Activated T-cell treated with anti-CD3 and anti-CD28 coated beads, Interleukin-2, amount 50 U/mL, for 48 hours (primary cell): ENCODE data around the gene KANSL1L.

ENCODE experiments used
- DNase-seq, 2 experiments: peaks; one replicate each; pipeline ENCODE4 v3.0.0-alpha.2; 2020

KANSL1L gene

GRCh38 chr2:209988010-209988409 lies 183.2 kb downstream of the KANSL1L start:
- DNase-seq: no peak

- no peak for DNase-seq
Measured at GRCh38 chr2:209986415-209986814, 184.8 kb downstream of the KANSL1L start.

- no peak for DNase-seq
Measured at GRCh38 chr2:209985874-209986273, 185.3 kb downstream of the KANSL1L start.

GRCh38 chr2:209984291-209984690 lies 186.9 kb downstream of the KANSL1L start:
- no peak for DNase-seq

GRCh38 chr2:209977386-209978239 lies 193.6 kb downstream of the KANSL1L start:
- no peak for DNase-seq

GRCh38 chr2:209976698-209977385 lies 194.4 kb downstream of the KANSL1L start:
- no peak for DNase-seq

GRCh38 chr2:209974576-209974975 lies 196.6 kb downstream of the KANSL1L start:
- DNase-seq: no peak

- no peak for DNase-seq
Measured at GRCh38 chr2:209973328-209973727, 197.9 kb downstream of the KANSL1L start.
